Stimulated activated CD8-positive, alpha-beta memory T cell treated with anti-CD3 and anti-CD28 coated beads, Interleukin-15, amount 100 ng/mL, for 4 hours (primary cell): ENCODE results near the gene KLF7.

Source experiments
- DNase-seq, 2 donors: peaks; one replicate each; pipeline ENCODE4 v3.0.0-alpha.2; 2020; ENCODE audit warnings: low read depth in 2 of 2

The KLF7 gene

DNA sequence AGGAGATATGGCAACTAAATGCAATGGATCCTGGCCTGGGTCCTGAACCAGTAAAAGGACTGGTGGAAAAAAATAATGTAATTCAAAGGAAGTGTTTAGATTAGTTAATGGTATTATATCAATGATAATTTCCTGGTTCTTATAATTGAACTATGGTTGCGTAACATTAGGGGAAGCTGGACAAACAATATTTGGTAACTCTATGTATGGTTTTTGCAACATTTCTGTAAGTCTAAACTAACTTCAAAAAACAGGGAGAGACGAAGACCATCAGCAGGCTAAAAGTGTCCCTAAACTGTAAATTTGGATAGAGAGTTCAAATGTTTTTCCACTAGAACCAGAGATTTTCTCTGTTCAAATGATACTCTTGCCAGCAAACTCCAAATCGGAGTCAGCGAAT lies 36.9 kb downstream of the KLF7 start:
- no peak for DNase-seq

DNA sequence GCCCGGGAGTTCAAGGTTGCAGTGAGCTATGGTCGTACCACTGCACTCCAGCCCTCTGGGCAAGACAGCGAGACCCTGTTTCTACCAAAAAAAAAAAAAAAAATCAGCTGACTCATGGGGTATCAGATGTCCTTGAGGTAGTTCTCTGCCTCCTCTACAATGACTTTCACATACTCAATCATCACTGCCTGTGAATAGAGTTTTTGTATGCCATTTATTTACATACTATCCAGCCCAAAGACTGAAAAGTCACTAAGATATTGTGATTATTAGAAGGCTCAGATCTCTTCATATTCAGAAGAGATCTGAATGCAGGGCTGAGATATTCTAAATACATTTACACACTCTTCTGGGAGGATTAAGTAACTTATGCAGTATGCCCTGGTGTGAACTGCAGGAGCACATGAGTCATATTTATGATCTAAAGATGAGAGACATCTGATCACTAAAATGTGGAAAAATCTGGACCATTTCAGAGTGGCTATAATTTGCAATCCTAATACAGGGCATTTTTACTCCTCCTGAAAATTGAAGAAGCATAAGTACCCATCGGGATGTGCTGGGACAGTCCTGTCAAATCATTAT lies 38.9 kb downstream of the KLF7 start:
- DNase-seq, result no peak

DNA sequence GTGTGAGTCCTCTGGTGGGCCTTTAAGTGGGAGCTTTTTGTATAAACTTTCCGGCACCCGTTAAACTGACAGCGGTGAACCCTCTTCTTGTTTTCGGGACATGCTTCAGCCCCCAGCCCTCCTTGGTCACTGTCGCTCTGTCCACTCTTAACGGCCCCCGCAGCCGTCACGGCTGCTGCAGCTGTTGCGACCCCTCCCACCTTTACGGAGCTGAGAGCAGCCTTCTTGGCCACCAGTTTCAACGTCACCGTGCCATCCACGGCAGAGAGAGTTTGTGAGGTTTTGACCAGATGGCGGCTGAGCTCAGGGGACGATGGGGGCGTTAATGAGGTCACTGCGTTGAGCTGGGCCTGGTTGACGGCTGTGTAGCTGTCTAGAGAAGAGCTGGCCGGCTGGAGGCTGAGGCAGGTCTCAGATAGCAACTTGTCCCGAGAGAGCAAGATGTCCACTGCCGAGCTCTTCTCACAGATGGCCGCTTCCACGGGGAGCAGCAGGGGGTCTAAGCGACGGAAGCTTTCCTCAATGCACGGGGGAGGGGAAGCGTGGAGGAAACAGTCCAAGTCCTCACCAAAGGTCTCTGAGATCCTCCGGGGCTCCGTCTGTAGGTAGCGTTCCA lies 41.9 kb downstream of the KLF7 start:
- DNase-seq, result no peak

DNA sequence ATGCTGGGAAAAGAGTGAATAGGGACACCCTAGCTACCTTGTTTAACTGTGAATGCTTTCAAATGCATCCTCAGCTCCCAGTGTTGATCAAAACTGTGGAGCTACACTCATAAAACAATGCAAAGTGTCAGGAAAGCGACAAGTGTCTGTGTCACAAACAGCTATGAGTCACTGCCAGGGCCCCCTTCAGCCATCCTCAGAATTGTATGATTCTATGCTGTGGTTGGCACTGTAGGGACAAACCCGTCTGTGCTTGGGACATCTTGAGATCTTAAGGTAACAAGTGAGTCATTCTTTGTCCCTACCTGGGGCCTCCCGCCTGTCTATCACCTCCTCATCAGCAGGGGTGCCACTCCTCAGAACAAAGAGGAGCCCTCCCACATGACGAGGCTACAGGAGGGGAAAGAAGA lies 42.4 kb downstream of the KLF7 start:
- DNase-seq, result peak; percentile 29 to 57

DNA sequence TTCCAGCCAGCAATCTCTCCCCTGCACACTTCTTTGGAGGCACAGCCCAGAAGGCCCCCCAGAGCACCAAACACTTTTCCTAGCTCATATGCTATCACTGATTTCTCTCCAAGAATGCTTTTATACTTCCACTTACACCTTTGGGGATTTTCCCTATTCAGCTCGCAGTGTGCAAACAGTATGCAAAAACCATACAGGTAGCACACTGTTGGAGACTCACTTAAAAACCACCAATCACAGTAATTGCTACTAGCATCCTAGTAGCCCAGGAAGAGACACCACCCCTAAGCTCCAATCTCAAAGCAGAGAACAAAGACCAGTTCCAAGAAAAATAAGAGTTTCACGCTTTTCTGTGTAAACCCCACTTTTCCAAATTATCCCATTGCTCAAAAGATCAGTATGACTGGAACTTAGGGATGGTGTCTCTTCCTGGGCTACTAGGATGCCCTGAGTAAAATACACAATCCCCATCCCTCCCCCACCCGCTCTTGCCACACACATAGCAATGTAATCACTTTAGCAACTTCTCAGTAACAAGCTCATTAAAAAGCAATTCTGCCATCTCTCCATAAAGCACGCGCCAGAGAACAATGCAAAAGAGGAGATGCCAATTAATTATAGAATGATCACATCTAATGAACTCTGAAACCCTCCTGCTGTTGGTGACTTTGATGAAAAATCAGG lies 43.0 kb downstream of the KLF7 start:
- no peak for DNase-seq

DNA sequence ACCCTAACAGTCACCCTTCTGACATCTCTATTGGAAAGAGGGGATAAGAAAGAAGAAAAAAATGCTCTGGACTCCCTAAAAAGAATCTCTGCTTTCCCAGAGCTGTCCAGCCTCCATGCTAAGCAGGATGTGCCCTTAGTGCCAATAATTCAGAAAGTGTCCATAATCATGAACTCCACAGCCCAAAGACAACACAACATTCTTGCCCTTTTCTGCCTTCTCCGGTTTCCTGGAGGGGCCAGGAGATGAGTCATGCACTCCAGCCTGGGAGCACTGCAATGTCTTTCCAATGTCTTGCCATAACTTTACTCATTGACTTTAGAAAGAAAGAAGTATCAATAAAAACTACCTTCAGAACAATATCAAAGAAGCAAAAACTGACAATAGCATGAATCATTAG lies 44.0 kb downstream of the KLF7 start:
- DNase-seq, result no peak

DNA sequence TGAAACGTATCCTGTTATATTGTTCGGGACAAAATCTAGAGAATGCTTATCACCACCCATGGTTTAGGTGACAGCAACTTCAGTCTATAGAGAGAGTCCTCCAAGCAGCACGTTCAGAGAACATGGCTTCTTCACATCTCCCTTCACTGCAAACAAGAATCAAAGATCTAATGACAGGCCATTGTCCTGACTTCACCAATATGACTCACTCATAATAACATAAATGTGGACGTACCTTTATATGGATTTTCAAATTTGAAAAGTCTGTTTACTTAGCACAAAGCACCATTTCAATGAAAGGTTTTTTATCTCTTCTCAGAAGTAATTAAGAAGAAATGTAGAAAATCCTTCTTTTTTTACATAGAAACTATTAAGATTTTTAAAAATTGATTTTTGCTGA lies 46.7 kb downstream of the KLF7 start:
- no peak for DNase-seq

DNA sequence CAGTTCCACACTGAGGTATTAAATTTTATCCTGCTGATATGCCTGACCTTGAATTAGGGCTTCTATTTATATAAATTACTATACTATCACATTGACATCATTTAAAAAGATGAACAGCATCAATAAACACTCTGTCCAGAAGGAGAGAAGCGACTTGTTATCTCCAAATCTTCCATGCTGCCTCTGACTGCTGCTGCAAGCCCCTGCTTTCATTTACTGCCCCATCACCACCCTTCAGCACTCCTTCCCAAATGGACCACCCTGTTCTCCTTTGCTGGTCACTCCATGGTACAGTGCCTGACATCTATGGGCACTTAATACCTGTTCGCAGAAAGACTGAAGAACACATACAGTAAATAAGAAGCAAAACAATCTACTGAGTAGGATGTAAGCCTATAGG lies 48.1 kb downstream of the KLF7 start:
- no peak for DNase-seq

DNA sequence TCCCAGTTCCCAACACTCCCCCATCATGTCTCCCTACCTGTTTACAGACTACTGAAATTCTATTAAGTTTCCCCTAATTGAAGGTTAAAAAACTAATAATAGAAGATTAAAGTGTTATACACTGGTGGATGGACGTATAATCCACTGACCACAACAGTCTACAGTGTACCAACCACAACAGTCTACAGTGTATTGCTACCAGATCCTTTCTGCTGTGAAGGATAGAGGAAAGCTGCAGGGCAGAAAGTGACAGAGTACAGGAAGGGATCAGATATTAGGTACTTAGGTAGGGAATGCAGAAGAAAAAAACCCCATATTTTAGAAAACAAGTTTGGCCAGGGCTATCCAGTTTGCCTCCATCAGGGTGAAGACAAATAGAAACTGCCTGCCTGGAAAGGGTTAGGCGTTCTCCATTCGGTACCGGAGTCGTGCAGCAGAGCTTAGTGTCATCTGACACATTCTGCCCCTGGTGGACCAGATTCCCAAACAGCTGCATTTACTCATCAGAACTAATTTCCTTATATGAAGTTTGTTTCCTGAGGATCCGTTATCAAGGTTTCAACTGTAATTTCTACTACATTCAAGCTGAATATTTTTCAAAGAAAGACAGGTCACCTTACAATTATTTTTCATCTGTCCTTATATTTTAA lies 49.9 kb downstream of the KLF7 start:
- DNase-seq, result no peak

DNA sequence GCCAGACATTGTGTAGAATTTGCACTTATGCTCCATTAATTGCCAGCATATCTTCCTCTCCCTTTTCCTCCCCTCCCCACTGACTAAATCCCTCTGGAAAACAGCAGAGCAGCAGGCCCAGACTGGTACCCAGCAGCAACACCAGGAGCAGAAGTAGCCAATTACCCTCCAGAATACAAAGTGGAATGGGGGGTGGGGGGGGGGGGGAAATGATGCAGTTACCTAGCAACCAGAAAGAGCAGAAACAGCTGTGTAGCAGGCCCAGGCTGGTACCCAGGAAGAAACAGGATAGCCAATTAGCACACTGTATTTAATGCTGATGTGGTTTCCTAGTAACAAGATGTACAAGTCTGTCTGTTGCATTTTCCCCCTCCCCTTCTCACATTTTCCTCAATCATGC lies 52.3 kb downstream of the KLF7 start:
- no peak for DNase-seq

DNA sequence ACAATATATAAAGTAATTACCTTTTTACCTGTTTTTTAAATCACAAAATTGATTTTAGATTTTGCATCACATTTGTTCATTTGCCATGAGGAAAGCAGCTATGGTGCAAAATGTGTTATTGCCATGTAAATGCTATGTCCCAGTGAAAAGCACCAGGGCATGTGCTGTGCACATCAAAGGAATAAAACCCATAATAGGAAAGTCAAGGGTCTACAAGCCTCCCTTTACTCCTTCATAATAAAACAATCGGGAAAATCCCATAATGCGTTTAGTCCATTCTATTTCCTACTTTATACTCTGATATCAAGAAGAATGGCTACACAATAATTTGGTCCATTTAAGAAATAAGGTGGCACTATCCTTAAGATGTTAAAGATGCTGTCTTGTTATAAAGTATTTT lies 53.0 kb downstream of the KLF7 start:
- no peak for DNase-seq

DNA sequence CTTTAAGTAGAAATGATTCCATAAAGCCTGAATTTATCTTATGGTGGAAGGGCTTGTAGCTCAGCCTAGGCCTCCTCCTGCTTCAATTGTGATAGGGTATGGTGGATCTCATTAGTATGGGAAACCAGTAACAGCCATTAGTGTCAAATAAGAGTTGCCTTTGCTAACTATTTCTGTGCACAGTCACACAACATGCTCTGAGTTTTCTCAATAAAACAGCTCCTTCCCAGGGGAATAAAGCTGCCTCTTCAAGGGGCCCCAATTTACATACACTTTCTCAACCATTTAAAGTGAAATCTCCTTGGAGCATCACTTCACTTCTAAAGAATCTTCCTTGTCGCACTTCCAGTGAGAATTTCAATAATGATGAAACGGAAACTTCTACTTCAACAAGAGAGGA lies 53.4 kb downstream of the KLF7 start:
- no peak for DNase-seq

DNA sequence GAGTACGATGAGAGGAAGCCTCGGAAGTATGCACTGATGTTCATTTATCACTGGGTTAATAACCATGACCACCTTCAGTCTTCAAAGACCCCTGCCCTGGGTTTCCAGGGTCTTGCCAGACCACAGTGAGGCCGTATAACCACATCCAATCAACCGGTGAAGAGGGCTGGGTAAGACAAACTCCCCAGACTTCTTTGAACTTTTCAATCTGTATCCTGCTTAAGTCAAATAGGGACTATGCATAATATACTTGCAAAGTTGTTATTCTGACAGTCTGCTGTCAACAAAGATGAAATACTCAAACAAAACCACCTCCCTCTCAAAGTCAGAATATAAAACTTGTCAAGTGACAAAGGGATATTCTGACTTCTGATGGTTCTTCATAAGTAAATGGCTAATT lies 54.0 kb downstream of the KLF7 start:
- no peak for DNase-seq

DNA sequence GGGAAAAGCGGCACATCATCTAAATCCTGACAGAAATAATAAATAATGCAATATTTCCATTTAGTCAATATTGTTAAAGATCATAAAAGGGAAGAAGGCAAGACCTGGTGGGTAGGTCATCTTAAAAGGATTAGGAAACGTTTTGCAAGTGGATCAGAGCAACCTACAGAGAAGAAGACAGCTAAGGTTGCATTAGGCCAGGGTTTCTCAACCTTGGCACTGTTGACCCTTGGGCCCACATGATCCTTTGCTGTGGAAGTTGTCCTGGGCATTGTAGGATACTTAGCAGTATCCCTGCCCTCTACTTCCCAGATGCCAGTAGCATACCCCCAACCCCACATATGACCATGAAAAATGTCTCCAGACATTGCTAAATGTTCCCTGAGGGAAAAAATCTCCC lies 55.0 kb downstream of the KLF7 start:
- no peak for DNase-seq

DNA sequence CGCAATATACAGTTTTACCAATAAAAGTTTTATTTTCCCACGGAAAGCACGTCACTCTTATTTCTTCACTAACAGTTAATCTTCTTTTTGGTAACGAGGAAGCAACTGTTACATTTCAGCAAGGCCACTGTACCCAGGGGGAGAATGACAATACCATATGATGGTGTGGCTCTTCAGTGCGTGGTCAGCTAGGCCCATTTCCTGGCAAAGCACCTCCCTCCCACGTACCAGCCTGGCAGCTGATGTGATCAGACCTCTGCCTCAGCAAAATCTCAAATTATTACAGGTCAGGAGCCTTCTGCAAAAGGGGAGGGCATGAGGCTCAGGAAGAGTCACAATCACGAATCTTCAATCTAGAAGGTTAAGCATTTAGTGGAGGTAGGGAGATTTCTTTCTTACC lies 55.4 kb downstream of the KLF7 start:
- no peak for DNase-seq

DNA sequence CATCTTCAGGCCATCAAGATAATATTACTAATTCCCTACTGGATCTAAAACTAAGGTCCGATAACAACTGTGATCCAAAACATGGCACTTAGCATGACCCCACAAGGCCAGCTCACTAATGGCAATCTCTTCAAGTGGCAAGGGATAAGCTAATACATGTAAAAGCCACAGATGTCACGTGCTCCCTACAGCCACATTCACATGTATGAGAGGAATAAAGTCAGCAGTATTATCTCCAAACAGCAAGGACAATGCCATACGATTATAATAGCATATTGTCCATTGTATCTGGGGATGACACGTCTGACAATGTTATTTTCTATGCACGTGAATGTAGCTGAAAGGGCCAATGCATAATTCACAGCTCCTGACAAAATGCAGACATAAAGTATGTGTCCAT lies 56.0 kb downstream of the KLF7 start:
- DNase-seq, result no peak

DNA sequence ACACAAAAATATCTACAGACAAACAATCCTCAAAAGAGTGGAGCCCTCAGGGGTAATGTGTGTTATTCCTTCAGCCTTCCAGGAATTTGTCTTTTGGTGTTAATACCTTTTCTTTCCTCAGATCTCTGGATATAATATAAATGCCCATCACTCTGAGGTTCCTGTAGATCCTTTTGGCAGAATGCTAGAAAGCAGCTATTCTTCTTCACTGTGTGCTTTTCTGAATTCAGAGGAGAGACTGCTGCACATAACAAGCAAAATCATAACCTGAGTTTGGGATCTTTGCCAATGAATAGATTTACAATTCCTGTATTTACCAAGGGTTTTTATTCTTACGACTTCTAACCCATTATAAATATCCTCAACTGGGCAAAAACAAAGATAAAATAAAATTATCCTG lies 57.3 kb downstream of the KLF7 start:
- no peak for DNase-seq

DNA sequence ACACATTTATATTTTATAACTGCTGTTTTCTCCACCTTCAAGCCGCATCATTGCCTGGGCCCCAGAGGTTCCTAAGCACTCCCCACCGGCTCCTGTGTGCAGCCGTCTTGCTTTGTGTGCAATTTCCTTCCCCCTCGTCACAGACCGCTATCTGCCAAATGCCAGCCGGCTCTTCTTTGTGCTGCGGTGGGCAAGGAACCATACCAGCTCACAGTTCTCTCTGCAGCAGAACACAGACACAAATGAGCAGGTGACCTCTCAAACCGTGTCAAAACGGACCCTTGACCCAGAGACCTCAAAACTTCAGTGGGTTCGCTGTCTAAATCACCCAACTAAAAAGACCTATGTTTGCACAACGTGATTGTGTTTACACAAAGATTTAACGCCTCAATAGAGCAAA lies 58.2 kb downstream of the KLF7 start:
- no peak for DNase-seq

DNA sequence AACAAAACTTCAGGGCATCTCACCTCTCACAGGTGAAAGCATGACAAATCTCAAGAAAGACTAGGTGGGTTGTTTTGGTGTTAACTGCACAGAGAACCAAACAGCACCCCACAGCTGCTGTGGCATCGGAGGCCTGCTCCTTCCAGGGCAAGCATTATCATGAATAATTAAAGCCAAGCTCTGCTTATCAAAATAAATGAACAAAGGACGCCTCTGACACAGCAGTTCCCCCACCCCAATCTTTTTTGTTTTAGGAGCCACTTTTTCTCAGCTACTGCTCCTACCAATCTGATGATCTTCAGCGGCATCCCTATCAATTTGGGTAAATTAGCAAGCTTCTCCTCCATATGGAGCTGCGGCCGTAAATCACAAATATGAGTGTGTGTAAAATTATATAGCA lies 58.6 kb downstream of the KLF7 start:
- DNase-seq, result no peak

DNA sequence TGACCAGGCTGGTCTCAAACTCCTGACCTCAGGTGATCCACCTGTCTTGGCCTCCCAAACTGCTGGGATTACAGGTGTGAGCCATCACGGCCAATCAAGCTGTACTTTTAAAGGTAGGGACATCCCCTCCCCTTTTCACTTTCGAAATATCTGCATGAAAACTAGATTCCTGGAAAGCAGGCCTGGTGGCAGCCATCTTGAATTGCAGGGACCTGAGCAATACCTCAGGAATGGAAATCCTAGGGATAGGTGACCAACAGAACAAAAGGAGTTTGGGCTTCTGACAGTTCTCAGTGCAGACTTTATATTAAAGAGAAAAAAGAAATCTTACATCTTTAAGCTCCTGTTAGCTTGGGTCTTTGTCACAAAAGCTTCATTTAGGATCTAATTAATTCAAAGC lies 62.6 kb downstream of the KLF7 start:
- DNase-seq, result no peak

DNA sequence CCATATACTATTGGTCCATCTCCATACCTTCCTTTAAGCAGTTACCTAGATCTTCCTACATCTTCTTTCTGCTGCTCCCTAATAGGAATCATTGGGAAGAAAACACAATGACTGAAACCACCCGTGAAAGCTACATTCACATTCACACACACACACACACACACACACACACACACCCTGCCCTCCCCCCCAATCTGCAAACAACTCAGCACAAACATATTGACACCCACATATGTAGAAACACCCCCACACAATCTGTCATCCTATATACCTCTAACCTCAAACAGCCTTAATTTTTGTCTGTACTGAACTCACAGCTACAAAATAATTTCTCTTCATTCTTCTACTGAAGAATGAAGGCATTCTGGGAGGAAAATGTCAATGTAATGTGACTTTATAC lies 63.8 kb downstream of the KLF7 start:
- DNase-seq, result no peak

DNA sequence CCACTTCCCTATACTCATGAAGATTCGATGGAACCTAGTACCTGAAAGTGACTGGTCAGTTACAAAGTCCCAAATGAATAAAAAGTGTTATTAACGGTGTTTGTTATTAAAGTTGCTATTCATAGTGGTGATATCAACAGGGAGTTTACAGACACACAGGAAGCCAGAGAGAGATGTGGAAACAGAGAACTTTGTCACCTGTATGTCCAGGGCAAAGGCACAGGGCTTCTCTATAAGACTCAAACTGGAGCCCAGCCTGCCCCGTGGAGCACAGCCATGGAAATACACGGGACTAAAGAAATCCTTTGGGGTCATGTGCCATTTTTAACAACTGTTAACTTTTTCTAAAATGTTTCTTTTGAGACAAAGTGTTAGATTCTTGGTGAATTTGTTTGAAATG lies 68.5 kb downstream of the KLF7 start:
- no peak for DNase-seq

DNA sequence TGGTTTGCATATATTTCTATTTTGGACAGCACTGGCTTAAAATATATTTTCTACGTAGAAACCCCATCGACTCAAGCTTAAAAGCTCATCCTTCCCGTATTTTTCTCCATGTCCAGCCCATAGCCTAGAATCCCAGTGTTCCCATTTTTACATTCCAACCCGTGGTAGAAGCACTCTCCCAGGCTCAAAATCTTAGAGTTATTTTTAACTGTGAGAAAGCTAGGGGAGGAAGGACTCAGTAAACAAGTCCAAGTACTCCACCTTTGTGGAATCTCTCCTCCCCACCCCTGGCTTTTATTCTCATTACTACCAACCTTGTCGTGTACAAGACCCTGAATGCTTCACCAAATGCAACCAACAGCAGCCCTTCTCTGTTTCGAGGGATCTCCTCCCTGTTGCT lies 69.8 kb downstream of the KLF7 start:
- DNase-seq, result no peak
